Mucosa of rectum (tissue), 2 donors: Measurements from ENCODE around the gene TMEM131L.
"Not testable (repeated sequence)": the region's sequence is repeated elsewhere in the genome, so short reads cannot be mapped to it uniquely, and the experiment has no call there.

Source experiments
- H3K27ac ChIP-seq, 2 donors: one replicate each; pipeline ENCODE4 v1.7.0; 2013; ENCODE audit warnings: inconsistent platforms in 2 of 2, low read depth in 2 of 2, low read length in 2 of 2
- H3K27me3 ChIP-seq, 2 donors: one replicate each; pipeline ENCODE4 v1.7.0; 2013; ENCODE audit warnings: low read length in 2 of 2; ENCODE audit not compliant: control insufficient read depth in 2 of 2, insufficient read depth in 2 of 2
- H3K36me3 ChIP-seq, 2 donors: one replicate each; pipeline ENCODE4 v1.7.0; 2013; ENCODE audit warnings: low read length in 2 of 2; ENCODE audit not compliant: control insufficient read depth in 2 of 2, insufficient read depth in 2 of 2
- H3K4me1 ChIP-seq, 2 donors: one replicate each; pipeline ENCODE4 v1.7.0; 2013; ENCODE audit warnings: low read length in 2 of 2, mild to moderate bottlenecking in 1 of 2; ENCODE audit not compliant: control insufficient read depth in 2 of 2, insufficient read depth in 2 of 2
- H3K4me3 ChIP-seq, 2 donors: one replicate each; pipeline ENCODE4 v1.7.0; 2013; ENCODE audit warnings: low read length in 2 of 2
- H3K9ac ChIP-seq, 2 donors: one replicate each; pipeline ENCODE4 v1.7.0; 2013; ENCODE audit warnings: low read length in 2 of 2, low read depth in 1 of 2, mild to moderate bottlenecking in 1 of 2
- H3K9me3 ChIP-seq, 2 donors: one replicate each; pipeline ENCODE4 v1.7.0; 2013; ENCODE audit warnings: low read length in 2 of 2; ENCODE audit not compliant: control insufficient read depth in 2 of 2
- donor health status: healthy.
- donor health status: Normal muscosa, but diverticular disease.

Gene TMEM131L

GRCh38 chr4:153502584-153502983 lies 36.4 kb downstream of the TMEM131L start:
- H3K9ac ChIP-seq: no peak overlapping the region
- H3K4me1 ChIP-seq: peaks cover 3 to 10% of the 10 kb centered on the region in 2 donors
- H3K27ac ChIP-seq: no peak overlapping the region
- H3K27me3 ChIP-seq: no peaks in the 10 kb centered on the region
- peaks cover 0 to 2% of the 10 kb centered on the region in 2 donors for H3K36me3 ChIP-seq
- H3K4me3 ChIP-seq: no peak overlapping the region
- no peaks in the 10 kb centered on the region for H3K9me3 ChIP-seq

GRCh38 chr4:153506341-153507309 lies 40.5 kb downstream of the TMEM131L start:
- H3K36me3 ChIP-seq: peaks cover 0 to 2% of the 10 kb centered on the region in 2 donors
- H3K27ac ChIP-seq: no peak overlapping the region
- no peaks in the 10 kb centered on the region for H3K9me3 ChIP-seq
- no peak overlapping the region for H3K9ac ChIP-seq
- H3K27me3 ChIP-seq: no peaks in the 10 kb centered on the region
- peaks cover 0 to 10% of the 10 kb centered on the region in 2 donors for H3K4me1 ChIP-seq
- no peak overlapping the region for H3K4me3 ChIP-seq

- no peak overlapping the region for H3K9ac ChIP-seq
- no peaks in the 10 kb centered on the region for H3K9me3 ChIP-seq
- peaks cover 0 to 2% of the 10 kb centered on the region in 2 donors for H3K36me3 ChIP-seq
- H3K27ac ChIP-seq: no peak overlapping the region
- no peak overlapping the region for H3K4me3 ChIP-seq
- no peaks in the 10 kb centered on the region for H3K27me3 ChIP-seq
- peaks cover 0 to 10% of the 10 kb centered on the region in 2 donors for H3K4me1 ChIP-seq
These were observed 41.3 kb downstream of the TMEM131L start for GRCh38 chr4:153507310-153508073.

- not testable (repeated sequence) for H3K4me3 ChIP-seq, H3K27me3 ChIP-seq, H3K36me3 ChIP-seq, H3K9ac ChIP-seq, H3K27ac ChIP-seq, H3K4me1 ChIP-seq, H3K9me3 ChIP-seq
These were observed 43.1 kb downstream of the TMEM131L start for GRCh38 chr4:153509212-153509611.

- Histone ChIP-seq H3K36me3 (peaks cover 0 to 2% of the 10 kb centered on the region in 2 donors), H3K9ac (no peak overlapping the region), H3K4me3 (no peak overlapping the region), H3K27me3 (no peaks in the 10 kb centered on the region), H3K9me3 (no peaks in the 10 kb centered on the region), H3K27ac (no peak overlapping the region), H3K4me1 (peaks cover 0 to 10% of the 10 kb centered on the region in 2 donors)
These were observed 43.6 kb downstream of the TMEM131L start for GRCh38 chr4:153509724-153510123.

- no peak overlapping the region for H3K9ac ChIP-seq
- H3K4me3 ChIP-seq: no peak overlapping the region
- no peaks in the 10 kb centered on the region for H3K9me3 ChIP-seq
- peaks cover 0 to under 1% of the 10 kb centered on the region in 2 donors for H3K36me3 ChIP-seq
- H3K4me1 ChIP-seq: peaks cover 0 to 10% of the 10 kb centered on the region in 2 donors
- no peaks in the 10 kb centered on the region for H3K27me3 ChIP-seq
- H3K27ac ChIP-seq: no peak overlapping the region
These were observed 44.3 kb downstream of the TMEM131L start for GRCh38 chr4:153510252-153511001.

GRCh38 chr4:153511104-153511503 lies 44.9 kb downstream of the TMEM131L start:
- H3K4me1 ChIP-seq: peaks cover 0 to 10% of the 10 kb centered on the region in 2 donors
- no peak overlapping the region for H3K4me3 ChIP-seq
- no peaks in the 10 kb centered on the region for H3K9me3 ChIP-seq
- H3K27me3 ChIP-seq: no peaks in the 10 kb centered on the region
- H3K27ac ChIP-seq: no peak overlapping the region
- H3K36me3 ChIP-seq: no peaks in the 10 kb centered on the region
- H3K9ac ChIP-seq: no peak overlapping the region

GRCh38 chr4:153512162-153512852 lies 46.1 kb downstream of the TMEM131L start:
- H3K27me3 ChIP-seq: no peaks in the 10 kb centered on the region
- no peak overlapping the region for H3K4me3 ChIP-seq
- no peaks in the 10 kb centered on the region for H3K36me3 ChIP-seq
- H3K4me1 ChIP-seq: peaks cover 0 to 10% of the 10 kb centered on the region in 2 donors
- H3K9ac ChIP-seq: no peak overlapping the region
- no peaks in the 10 kb centered on the region for H3K9me3 ChIP-seq
- no peak overlapping the region for H3K27ac ChIP-seq

GRCh38 chr4:153512952-153513500 lies 46.9 kb downstream of the TMEM131L start:
- no peaks in the 10 kb centered on the region for H3K36me3 ChIP-seq
- no peaks in the 10 kb centered on the region for H3K9me3 ChIP-seq
- no peak overlapping the region for H3K9ac ChIP-seq
- H3K27ac ChIP-seq: no peak overlapping the region
- no peak overlapping the region for H3K4me3 ChIP-seq
- H3K27me3 ChIP-seq: no peaks in the 10 kb centered on the region
- peaks cover under 1 to 10% of the 10 kb centered on the region in 2 donors for H3K4me1 ChIP-seq
